Esophagus squamous epithelium (tissue), 5 donors: ENCODE measurements around the gene PXYLP1. TPM values are rescaled to one million over a fixed set of nuclear protein-coding genes. Genes with fewer than 3 reads are reported as not detected.

Experiments
- DNase-seq: peaks from one replicate; lab custom pipeline; 2025; lab: John Stamatoyannopoulos, UW
- H3K27ac ChIP-seq, 4 donors: fragments of 200-600 bp; sonication (generic); one replicate each; pipeline ENCODE4 v1.5.1; 2016 to 2019; ENCODE audit warnings: mild to moderate bottlenecking in 1 of 4
- H3K27me3 ChIP-seq, 4 donors: fragments of 200-600 bp; sonication (generic); 1 replicate in 3 of 4; 2 replicates in 1 of 4; pipeline versions ENCODE4 v1.5.1 to v1.6.0; 2017 to 2021; ENCODE audit warnings: antibody characterized with exemption in 1 of 4
- H3K36me3 ChIP-seq, 3 donors: fragments of 200-600 bp; sonication (generic); one replicate each; pipeline ENCODE4 v1.5.1; 2016 to 2019
- H3K4me1 ChIP-seq, 3 donors: fragments of 200-600 bp; sonication (generic); one replicate each; pipeline ENCODE4 v1.5.1; 2017 to 2019
- H3K4me3 ChIP-seq, 4 donors: fragments of 200-600 bp; sonication (generic); 1 replicate in 3 of 4; 2 replicates in 1 of 4; pipeline ENCODE4 v1.5.1; 2016 to 2019; ENCODE audit warnings: mild to moderate bottlenecking in 2 of 4, moderate library complexity in 1 of 4
- H3K9me3 ChIP-seq, 3 donors: fragments of 200-600 bp; sonication (generic); one replicate each; pipeline ENCODE4 v1.5.1; 2016 to 2019
- CTCF ChIP-seq, 6 experiments: fragments of 450-650 bp in 4 of 6; fragments of 200-600 bp in 2 of 6; sonication (generic) in 2 of 6; IDR thresholded peaks; one replicate each; pipeline ENCODE4 v1.5.1; 2016 to 2019; ENCODE audit warnings: antibody characterized with exemption in 6 of 6, mild to moderate bottlenecking in 4 of 6, moderate library complexity in 4 of 6
- POLR2A ChIP-seq, 4 donors: fragments of 450-650 bp; IDR thresholded peaks; one replicate each; pipeline ENCODE4 v1.6.1; 2017; ENCODE audit warnings: antibody characterized with exemption in 4 of 4, mild to moderate bottlenecking in 4 of 4, moderate library complexity in 3 of 4
- WGBS, 2 donors: methylation state at CpG; one replicate each; pipeline ENCODE4 v1.1.5; 2018; 5-methylcytosine and 5-hydroxymethylcytosine counted together
- intact Hi-C: fragments of 100-400 bp; cut with DNase I; formaldehyde crosslinking; loops from one replicate; pipeline ENCODE4 v1.15.0; 2022
- total RNA-seq, 4 donors: library from RNA; depleted of rRNA; stranded (reverse); fragments of >200 nt; gene quantifications; one replicate each; pipeline ENCODE4 v1.1.0, GENCODE V29; 2016
- donor health status: DM: yes; HTN: yes; CAD: no.

Gene PXYLP1
- total RNA-seq, 4 donors from 2014 or later: 2.9 to 7.8 (median 4.1) TPM

DNA sequence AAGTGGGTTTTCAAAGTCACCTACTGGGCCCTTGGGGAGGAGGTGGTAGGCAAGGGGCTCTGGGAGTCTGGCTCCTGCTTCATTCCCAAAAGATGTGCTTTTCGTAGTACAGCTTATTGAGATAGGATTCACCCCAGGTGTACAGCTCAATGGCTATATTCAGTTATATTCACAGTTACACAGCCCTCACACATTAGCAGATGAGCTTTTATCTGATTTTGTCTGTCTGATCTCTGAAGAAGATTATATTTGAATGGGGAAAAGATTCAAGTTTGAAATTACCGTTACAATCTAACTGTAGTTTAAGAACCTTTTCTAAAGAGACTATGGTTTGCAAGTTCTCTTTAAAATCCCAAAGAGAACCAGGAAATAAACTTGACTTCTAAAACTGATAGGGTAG, 27.3 kb downstream of the PXYLP1 start:
- no peak overlapping the region for H3K4me3 ChIP-seq
- no peak for TF ChIP-seq POLR2A (IDR thresholded peaks at IDR 0.05)
- no peak for TF ChIP-seq CTCF (IDR thresholded peaks at IDR 0.05)
- no peak overlapping the region for H3K27ac ChIP-seq
- H3K9me3 ChIP-seq: no peaks in the 10 kb centered on the region
- no peaks in the 10 kb centered on the region for H3K27me3 ChIP-seq
- no peak for DNase-seq
- intact Hi-C loops: no loop called here
- no peaks in the 10 kb centered on the region for H3K4me1 ChIP-seq
- 92 to 97% methylated on average over 1 to 2 of the region's 2 CpGs for WGBS, 2 donors
- peaks cover 0 to 8% (median 0%) of the 10 kb centered on the region in 3 donors for H3K36me3 ChIP-seq

GRCh38 chr3:141259821-141260629, 28.4 kb downstream of the PXYLP1 start:
- H3K27ac ChIP-seq: no peak overlapping the region
- no peak for TF ChIP-seq POLR2A (IDR thresholded peaks at IDR 0.05)
- no peak for TF ChIP-seq CTCF (IDR thresholded peaks at IDR 0.05)
- H3K4me3 ChIP-seq: no peak overlapping the region
- H3K4me1 ChIP-seq: no peaks in the 10 kb centered on the region
- no peak for DNase-seq
- 88 to 89% methylated on average over 11 to 14 of the region's 15 CpGs for WGBS, 2 donors
- H3K36me3 ChIP-seq: peaks cover 0 to 8% (median 0%) of the 10 kb centered on the region in 3 donors
- H3K27me3 ChIP-seq: no peaks in the 10 kb centered on the region
- no peaks in the 10 kb centered on the region for H3K9me3 ChIP-seq
- intact Hi-C loops: no loop called here

GRCh38 chr3:141260630-141260927, 29.0 kb downstream of the PXYLP1 start:
- TF ChIP-seq CTCF (IDR thresholded peaks at IDR 0.05): no peak
- no peak for TF ChIP-seq POLR2A (IDR thresholded peaks at IDR 0.05)
- DNase-seq: no peak
- H3K4me3 ChIP-seq: no peak overlapping the region
- no peaks in the 10 kb centered on the region for H3K27me3 ChIP-seq
- no peaks in the 10 kb centered on the region for H3K9me3 ChIP-seq
- H3K36me3 ChIP-seq: peaks cover 0 to 8% (median 0%) of the 10 kb centered on the region in 3 donors
- intact Hi-C loops: no loop called here
- WGBS, 2 donors: 80% methylated on average over 1 to 2 of the region's 2 CpGs
- H3K27ac ChIP-seq: no peak overlapping the region
- no peaks in the 10 kb centered on the region for H3K4me1 ChIP-seq

DNA sequence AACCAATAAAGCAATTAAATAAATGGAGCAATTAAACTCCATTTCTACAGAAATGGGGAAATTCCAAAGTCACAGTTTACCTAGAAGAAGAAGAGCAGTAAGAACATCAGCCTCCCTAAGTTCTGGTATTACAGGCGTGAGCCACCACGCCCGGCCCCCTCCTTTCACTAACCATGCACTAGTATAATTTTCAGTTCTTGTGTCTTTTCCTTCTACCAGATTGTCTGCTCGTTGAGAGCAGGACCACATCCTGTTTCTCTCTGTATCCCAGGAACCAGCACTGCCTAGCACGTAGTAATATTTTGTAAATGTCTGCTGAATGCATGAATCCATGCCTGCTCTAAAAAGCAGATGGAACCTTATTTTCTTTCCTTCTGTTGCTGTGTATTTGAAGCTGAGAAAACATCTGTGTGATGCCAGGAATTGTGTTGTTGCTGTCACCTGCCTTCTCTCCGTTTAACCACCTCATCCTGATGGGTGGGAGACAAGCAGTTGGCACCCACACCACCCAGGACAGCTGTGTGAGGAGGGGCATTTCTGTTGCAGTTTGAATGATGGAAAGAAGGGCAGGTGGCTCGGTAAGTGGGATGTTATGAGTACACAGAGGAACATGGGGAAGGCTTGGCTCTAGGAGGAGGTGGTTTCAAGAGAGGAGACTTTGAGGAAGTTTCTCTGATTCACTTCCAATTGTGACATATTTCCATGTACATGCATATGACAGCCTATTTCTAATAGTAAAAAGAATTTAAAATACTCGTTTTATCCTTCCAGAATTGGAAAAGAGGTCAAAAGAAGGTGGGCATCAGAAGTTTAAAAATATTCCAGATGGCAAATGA, 30.1 kb downstream of the PXYLP1 start:
- no peak overlapping the region for H3K4me3 ChIP-seq
- no peak for DNase-seq
- TF ChIP-seq POLR2A (IDR thresholded peaks at IDR 0.05) (no peak), CTCF (IDR thresholded peaks at IDR 0.05) (no peak)
- WGBS, 2 donors: 79 to 87% methylated on average over 8 of the region's 8 CpGs
- no peaks in the 10 kb centered on the region for H3K27me3 ChIP-seq
- intact Hi-C loops: no loop called here
- H3K4me1 ChIP-seq: no peaks in the 10 kb centered on the region
- H3K36me3 ChIP-seq: peaks cover 0 to 8% (median 0%) of the 10 kb centered on the region in 3 donors
- no peaks in the 10 kb centered on the region for H3K9me3 ChIP-seq
- H3K27ac ChIP-seq: no peak overlapping the region

GRCh38 chr3:141262308-141262705, 30.7 kb downstream of the PXYLP1 start:
- no peak for DNase-seq
- no peaks in the 10 kb centered on the region for H3K9me3 ChIP-seq
- 78 to 85% methylated on average over 4 of the region's 4 CpGs for WGBS, 2 donors
- intact Hi-C loops: no loop called here
- no peaks in the 10 kb centered on the region for H3K27me3 ChIP-seq
- no peaks in the 10 kb centered on the region for H3K4me1 ChIP-seq
- H3K27ac ChIP-seq: no peak overlapping the region
- H3K4me3 ChIP-seq: no peak overlapping the region
- TF ChIP-seq CTCF (IDR thresholded peaks at IDR 0.05): no peak
- TF ChIP-seq POLR2A (IDR thresholded peaks at IDR 0.05): no peak
- H3K36me3 ChIP-seq: peaks cover 0 to 8% (median 0%) of the 10 kb centered on the region in 3 donors
